ENCODE measurements around the gene IDE. TPM values are rescaled to one million over a fixed set of nuclear protein-coding genes. Genes with fewer than 3 reads are reported as not detected.

IDE gene
- total and polyA plus RNA-seq, 2 of the 13 experiments (the other 11 are each of a cell fraction or from before 2014, with no cell fraction given): 16.1 to 52.1 TPM

DNA sequence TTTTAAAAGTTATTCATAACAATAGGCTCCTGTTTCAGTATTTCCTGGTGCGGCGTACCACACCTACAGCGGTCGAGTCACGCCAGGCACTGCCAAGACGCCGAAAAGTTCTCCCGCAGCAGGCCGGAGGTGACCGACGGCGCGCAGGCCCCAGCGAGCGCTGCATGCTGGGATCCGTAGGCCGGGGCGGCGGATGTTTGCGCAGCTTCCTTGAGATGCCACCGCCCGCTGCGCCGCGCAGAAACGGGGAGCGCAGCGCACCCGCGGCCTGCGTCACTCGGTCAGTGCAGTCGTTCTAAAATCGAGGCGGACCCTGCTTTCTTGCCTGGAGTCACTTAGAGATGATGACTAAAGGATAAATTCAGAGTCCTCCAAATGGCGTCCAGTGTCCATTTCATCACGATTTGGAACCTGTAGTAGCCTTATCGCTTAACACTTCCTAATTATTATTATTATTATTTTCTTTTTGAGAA is 17.7 kb upstream of the IDE start (continued):
- TF ChIP-seq, protein P1, sequence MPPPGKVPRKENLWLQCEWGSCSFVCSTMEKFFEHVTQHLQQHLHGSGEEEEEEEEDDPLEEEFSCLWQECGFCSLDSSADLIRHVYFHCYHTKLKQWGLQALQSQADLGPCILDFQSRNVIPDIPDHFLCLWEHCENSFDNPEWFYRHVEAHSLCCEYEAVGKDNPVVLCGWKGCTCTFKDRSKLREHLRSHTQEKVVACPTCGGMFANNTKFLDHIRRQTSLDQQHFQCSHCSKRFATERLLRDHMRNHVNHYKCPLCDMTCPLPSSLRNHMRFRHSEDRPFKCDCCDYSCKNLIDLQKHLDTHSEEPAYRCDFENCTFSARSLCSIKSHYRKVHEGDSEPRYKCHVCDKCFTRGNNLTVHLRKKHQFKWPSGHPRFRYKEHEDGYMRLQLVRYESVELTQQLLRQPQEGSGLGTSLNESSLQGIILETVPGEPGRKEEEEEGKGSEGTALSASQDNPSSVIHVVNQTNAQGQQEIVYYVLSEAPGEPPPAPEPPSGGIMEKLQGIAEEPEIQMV (CRISPR knock-in tag; IDR thresholded peaks at IDR 0.05; ENCODE audit: low read depth): no peak
- TF ChIP-seq, protein P2, sequence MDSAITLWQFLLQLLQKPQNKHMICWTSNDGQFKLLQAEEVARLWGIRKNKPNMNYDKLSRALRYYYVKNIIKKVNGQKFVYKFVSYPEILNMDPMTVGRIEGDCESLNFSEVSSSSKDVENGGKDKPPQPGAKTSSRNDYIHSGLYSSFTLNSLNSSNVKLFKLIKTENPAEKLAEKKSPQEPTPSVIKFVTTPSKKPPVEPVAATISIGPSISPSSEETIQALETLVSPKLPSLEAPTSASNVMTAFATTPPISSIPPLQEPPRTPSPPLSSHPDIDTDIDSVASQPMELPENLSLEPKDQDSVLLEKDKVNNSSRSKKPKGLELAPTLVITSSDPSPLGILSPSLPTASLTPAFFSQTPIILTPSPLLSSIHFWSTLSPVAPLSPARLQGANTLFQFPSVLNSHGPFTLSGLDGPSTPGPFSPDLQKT (CRISPR knock-in tag; IDR thresholded peaks at IDR 0.05; ENCODE audit: borderline replicate concordance): no peak
- 0 out of 2 replicates have a peak, but pooled peaks have one; percentile 36 for TF ChIP-seq ZNF747 (CRISPR knock-in tag; IDR thresholded peaks at IDR 0.05; ENCODE audit: borderline replicate concordance)
- TF ChIP-seq, protein P3, sequence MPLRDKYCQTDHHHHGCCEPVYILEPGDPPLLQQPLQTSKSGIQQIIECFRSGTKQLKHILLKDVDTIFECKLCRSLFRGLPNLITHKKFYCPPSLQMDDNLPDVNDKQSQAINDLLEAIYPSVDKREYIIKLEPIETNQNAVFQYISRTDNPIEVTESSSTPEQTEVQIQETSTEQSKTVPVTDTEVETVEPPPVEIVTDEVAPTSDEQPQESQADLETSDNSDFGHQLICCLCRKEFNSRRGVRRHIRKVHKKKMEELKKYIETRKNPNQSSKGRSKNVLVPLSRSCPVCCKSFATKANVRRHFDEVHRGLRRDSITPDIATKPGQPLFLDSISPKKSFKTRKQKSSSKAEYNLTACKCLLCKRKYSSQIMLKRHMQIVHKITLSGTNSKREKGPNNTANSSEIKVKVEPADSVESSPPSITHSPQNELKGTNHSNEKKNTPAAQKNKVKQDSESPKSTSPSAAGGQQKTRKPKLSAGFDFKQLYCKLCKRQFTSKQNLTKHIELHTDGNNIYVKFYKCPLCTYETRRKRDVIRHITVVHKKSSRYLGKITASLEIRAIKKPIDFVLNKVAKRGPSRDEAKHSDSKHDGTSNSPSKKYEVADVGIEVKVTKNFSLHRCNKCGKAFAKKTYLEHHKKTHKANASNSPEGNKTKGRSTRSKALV (CRISPR knock-in tag; IDR thresholded peaks at IDR 0.05): peak; percentile 98
- TF ChIP-seq ZC3H13 (CRISPR knock-in tag; IDR thresholded peaks at IDR 0.05): peak; percentile 55; the same call in 1 of the 2 replicates
- TF ChIP-seq ZFP62 (CRISPR knock-in tag; IDR thresholded peaks at IDR 0.05): no peak
- peak; percentile 86 for TF ChIP-seq TAF1 (CRISPR knock-in tag; IDR thresholded peaks at IDR 0.05)
- TF ChIP-seq PPARG (CRISPR knock-in tag; conservative IDR thresholded peaks at IDR 0.05): peak; percentile 62
- TF ChIP-seq BCL6 (CRISPR knock-in tag; IDR thresholded peaks at IDR 0.05): peak; percentile 71
- peak; percentile 44; the same call in 1 of the 2 replicates for TF ChIP-seq ZNF564 (CRISPR knock-in tag; IDR thresholded peaks at IDR 0.05)
- no peak for TF ChIP-seq ZNF20 (CRISPR knock-in tag; IDR thresholded peaks at IDR 0.05)
- no peak for TF ChIP-seq ZSCAN22 (CRISPR knock-in tag; IDR thresholded peaks at IDR 0.05)
- TF ChIP-seq SP4 (CRISPR knock-in tag; IDR thresholded peaks at IDR 0.05): peak; percentile 66
- no peak for TF ChIP-seq ZNF605 (CRISPR knock-in tag; IDR thresholded peaks at IDR 0.05)
- TF ChIP-seq SNRNP70 (IDR thresholded peaks at IDR 0.05; ENCODE audit: low read depth, low read length): no peak
- no peak for TF ChIP-seq ZNF7 (CRISPR knock-in tag; IDR thresholded peaks at IDR 0.05)
- no peak for TF ChIP-seq NFKBIZ (CRISPR knock-in tag; IDR thresholded peaks at IDR 0.05)
- TF ChIP-seq ZNF546 (CRISPR knock-in tag; conservative IDR thresholded peaks at IDR 0.05): no peak
- no peak for TF ChIP-seq ATM (IDR thresholded peaks at IDR 0.05; ENCODE audit: borderline replicate concordance)
- TF ChIP-seq SRSF4 (IDR thresholded peaks at IDR 0.05; ENCODE audit: low read depth, low read length, poor library complexity, severe bottlenecking): no peak
- TF ChIP-seq ZBTB1 (CRISPR knock-in tag; IDR thresholded peaks at IDR 0.05; ENCODE audit: borderline replicate concordance): no peak
- TF ChIP-seq ZNF749 (CRISPR knock-in tag; IDR thresholded peaks at IDR 0.05; ENCODE audit: borderline replicate concordance): no peak
- peak; percentile 76; the same call in 1 of the 2 replicates for TF ChIP-seq HDAC2 (CRISPR knock-in tag; IDR thresholded peaks at IDR 0.05)
- no peak for TF ChIP-seq ZNF75D (CRISPR knock-in tag; IDR thresholded peaks at IDR 0.05; ENCODE audit: borderline replicate concordance)
- TF ChIP-seq SMARCE1 (IDR thresholded peaks at IDR 0.05; ENCODE audit: borderline replicate concordance): no peak
- TF ChIP-seq POLR2A (IDR thresholded peaks at IDR 0.05; ENCODE audit: insufficient read depth in 1 of 2, low read depth in 2 of 2, low read length in 2 of 2): peak; percentile 78 to 82
- no peak for TF ChIP-seq SNAI1 (CRISPR knock-in tag; IDR thresholded peaks at IDR 0.05; ENCODE audit: borderline replicate concordance)
- TF ChIP-seq HDAC1 (CRISPR knock-in tag; IDR thresholded peaks at IDR 0.05): peak; percentile 70
- TF ChIP-seq ZNF232 (CRISPR knock-in tag; IDR thresholded peaks at IDR 0.05; ENCODE audit: borderline replicate concordance): peak; percentile 75; the same call in 1 of the 2 replicates
- peak; percentile 71 for TF ChIP-seq TAF15 (IDR thresholded peaks at IDR 0.05; ENCODE audit: low read depth, low read length, poor library complexity, severe bottlenecking)

All from HepG2 (cell line).